HG02970 (cell line): ENCODE data around the gene OR4C15.

Experiments used
- ATAC-seq: cut with Tn5 transposase; IDR thresholded peaks from one replicate; pipeline ENCODE4 v1.9.1; 2021; ENCODE audit warnings: mild to moderate bottlenecking, moderate library complexity, moderate number of reproducible peaks; ENCODE audit not compliant: unreplicated experiment, low FRiP score

Gene OR4C15

DNA sequence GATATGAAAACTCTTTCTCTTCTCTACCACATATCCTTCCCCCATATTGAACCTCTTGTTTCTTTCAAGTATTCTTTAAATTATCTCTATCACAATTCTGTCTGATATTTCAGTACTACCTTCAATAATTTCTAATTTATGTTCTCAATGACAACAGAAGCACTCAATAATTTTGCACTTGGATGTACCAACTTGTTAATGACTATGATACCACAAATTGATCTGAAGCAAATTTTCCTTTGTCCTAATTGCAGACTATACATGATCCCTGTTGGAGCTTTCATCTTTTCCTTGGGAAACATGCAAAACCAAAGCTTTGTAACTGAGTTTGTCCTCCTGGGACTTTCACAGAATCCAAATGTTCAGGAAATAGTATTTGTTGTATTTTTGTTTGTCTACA, at the start of gene OR4C15:
TSS of gene OR4C15 (plus strand) at position 301 of the 400 bp plus-strand sequence. CDS start at position 301, 0 bp downstream.
- ATAC-seq: no peak

DNA sequence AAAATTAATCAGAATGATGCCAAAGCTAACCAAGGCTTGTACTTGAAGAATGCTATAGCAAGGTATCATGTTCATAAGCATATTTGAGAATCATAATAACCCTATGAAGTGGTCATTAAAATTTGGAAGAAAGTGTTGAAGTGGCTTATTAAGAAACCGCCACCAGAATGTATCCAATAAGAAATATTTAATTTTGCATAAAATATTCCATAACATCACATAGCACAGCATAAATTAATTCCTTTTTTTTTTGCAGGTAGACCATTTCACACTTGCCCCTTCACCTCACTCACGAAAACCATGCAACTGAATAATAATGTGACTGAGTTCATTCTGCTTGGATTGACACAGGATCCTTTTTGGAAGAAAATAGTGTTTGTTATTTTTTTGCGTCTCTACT, 17.6 kb downstream of the OR4C15 start, which contains the start of gene OR4C16:
TSS of gene OR4C16 (plus strand) at position 301 of the 400 bp plus-strand sequence. CDS start at position 301, 0 bp downstream.
- no peak for ATAC-seq

DNA sequence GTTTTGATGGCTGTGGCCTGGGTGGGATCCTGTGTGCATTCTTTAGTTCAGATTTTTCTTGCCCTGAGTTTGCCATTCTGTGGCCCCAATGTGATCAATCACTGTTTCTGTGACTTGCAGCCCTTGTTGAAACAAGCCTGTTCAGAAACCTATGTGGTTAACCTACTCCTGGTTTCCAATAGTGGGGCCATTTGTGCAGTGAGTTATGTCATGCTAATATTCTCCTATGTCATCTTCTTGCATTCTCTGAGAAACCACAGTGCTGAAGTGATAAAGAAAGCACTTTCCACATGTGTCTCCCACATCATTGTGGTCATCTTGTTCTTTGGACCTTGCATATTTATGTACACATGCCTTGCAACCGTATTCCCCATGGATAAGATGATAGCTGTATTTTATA, 18.3 kb downstream of the OR4C15 start:
- no peak for ATAC-seq
